GM18867 (cell line): ENCODE data around the gene NXN.
"Not testable (repeated sequence)": the region's sequence is repeated elsewhere in the genome, so short reads cannot be mapped to it uniquely, and the experiment has no call there.

Source experiments
- ATAC-seq: cut with Tn5 transposase; IDR thresholded peaks from one replicate; pipeline ENCODE4 v1.9.1; 2021; ENCODE audit warnings: mild to moderate bottlenecking, moderate library complexity; ENCODE audit not compliant: unreplicated experiment

Gene NXN

GRCh38 chr17:804541-805435, 174.8 kb downstream of the NXN start:
- ATAC-seq, result no peak

DNA sequence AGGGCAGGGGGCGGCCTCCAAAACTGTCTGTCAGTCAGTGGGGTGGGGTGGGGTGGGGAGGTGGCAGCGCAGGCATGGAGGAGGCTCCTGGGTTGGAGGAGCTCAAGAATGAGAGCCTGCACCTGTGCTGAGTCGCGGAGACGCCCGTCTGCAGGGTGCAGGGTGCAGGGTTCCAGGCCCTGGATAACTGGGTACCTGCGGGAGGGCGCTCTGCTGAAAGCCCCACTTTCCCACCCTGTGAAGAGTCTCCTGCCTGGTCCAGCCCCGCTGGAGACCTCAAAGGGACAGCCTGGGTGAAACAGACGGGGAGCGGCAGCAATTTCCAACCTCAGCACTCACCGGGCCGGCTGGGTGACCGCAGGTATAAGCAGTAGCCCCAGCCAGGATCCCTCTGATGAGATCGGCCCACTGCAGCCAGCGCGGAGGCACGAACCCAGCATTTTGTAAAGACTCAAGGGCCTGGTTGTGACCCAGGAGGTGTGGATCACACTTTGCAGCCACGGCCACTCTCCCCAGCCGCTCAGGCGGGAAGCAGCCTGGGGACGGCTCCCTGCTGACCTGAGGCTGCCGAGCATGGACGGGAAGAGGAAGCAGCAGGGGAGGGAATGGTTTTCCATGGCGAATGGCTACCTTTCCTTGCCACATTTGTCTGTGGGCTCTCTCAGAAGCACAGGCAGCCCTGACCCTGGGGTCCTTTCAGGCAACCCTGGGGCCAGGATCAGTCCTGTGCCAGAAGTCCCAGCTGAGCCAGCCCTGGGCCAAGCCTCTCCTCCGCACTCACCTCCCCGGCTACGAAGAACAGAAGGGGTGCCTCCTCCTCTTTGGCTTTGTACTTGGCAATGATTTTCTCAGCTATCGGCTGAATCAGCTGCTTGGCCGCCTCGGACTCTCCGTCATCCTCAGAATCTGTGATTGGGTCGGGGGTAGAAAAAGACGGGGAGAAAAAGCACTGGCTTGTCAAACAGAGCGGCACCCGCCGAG, 176.4 kb downstream of the NXN start:
- no peak for ATAC-seq

DNA sequence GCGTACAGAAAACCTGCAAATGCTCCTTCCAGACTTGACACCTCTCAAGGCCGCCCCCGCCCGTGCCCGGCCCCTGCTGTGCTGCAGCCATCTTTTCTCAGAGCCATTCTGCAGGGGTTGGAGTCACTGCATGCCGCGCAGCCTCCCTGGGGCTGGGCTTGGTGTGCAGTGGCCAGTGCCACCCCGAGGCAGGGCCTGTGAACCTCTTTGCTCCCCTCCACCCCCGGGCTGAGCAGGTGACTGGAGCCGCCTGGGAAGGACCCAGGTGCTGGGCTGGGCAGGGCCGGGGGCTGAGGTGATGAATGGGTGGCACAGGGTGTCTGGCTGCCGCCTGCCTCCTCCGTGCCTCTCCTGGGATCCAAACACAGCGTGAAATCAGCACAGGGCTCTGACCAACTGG, 177.1 kb downstream of the NXN start:
- ATAC-seq, result no peak

GRCh38 chr17:801660-802059, 177.9 kb downstream of the NXN start:
- ATAC-seq, result no peak

- no peak for ATAC-seq
Measured at GRCh38 chr17:800446-801242, 178.9 kb downstream of the NXN start.

DNA sequence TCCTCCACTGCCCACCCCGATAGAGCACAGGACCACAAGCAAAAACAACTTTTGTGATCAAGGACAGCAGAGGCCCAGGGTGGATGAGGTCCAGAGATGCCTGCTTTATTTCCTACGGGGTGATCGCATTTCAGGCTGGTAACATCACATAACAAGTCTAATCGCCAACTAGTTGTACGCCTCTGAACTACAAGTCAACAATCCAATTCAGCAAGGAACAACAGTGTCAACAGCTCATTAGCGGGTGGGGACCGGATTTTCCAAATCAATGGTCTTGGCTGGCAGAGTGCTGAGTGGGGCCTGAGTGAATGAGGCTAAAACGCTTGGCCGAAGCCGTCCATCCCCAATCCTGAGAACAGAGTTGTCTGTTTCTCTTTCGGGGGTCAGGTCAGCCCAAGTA, 180.3 kb downstream of the NXN start:
- ATAC-seq, result no peak

DNA sequence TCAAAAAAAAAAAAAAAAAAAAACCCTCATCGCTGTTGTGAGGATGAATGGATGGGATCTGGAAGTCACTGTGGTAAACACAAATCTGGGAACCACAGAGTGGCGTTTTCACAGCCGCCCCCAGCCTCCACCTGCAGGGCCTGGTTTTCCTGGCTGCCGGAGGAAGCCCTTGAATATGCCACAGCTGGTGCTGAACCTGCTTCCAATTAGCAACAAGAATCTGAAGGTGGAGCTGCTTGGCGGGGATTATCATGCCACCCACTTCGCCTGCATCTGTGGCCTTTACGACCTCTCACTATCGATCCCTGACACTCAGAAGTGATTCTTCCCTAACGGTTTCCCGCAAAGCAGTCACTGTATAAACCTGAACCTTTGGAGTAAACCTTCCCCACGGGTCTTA, 181.3 kb downstream of the NXN start:
- no peak for ATAC-seq

- no peak for ATAC-seq
Measured at GRCh38 chr17:797236-797840, 182.2 kb downstream of the NXN start.

DNA sequence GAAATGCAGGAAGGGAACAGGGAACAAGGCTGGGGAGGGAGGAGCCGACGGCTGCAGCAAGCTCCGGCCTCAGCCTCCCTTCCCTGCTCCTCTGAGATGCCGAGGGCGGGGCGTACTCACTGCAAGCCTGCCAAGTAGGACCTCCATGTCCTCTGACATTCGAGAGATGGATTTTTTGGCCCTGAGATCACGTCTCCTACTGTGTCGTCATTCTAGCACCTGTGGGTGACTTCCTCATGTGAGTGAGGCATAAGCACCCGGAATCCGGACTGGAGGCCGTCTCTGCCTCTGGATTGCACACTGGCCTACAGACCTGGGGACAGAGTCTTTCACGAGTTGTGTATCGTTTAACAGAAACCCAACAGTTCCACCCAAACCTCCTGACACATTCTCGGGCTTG, 183.0 kb downstream of the NXN start:
- ATAC-seq, result no peak

DNA sequence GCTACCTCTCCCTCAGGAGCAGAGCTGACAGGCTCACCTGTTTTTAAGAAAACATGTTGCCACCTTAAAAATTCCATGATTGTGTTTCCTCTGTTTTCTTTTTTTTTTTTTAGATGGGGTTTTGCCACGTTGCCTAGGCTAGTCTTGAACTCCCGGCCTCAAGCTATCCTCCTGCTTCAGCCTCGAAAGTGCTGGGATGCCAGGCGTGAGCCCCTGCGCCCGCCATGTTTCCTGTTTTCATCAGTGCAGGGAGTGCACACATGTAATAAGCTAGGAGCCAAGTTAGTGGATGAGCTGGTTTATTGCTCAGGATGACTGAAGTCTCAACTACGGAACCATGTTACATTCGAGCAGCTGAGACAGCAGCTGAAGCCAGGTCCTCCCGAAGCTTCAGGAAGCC, 183.9 kb downstream of the NXN start:
- no peak for ATAC-seq

DNA sequence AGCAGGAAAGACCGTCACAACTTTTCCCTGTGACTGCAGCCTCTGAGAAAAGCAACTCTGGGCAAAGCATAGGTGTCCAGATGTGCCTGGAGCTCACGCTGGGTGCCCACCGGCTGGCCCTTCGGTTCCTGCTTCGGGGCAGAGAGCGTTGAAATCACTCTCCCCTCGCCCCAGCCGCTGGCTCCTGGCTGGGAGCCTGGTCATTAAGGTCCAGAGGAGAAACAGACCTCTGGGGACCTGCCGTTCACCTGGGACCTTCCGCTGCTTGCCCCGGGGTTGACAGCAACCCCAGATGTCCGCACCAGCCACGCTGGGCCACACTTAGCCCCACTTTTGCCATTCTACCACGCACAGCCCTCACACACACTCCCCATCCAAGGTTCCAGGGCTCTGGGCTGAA, 184.3 kb downstream of the NXN start:
- ATAC-seq, result no peak

- no peak for ATAC-seq
Measured at GRCh38 chr17:794876-795275, 184.7 kb downstream of the NXN start.

DNA sequence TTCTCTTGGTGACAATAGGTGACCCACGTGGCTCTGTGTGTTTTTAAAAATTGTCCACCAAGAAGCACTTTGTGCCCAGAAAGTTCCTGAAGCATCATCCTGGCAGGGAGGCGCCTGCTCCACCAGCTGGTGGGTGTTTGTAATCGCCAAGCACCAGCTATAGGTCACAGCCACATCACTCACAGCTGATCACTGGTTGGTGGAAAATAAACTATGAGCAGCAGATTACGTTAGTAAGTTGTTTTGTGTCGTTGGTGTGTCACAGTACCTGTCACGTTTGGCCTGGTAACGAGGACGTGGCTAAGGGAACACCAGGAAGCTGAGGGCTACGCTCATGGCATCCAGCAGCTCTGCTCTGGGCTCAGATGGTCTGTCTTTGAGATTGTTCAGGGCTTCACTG, 187.3 kb downstream of the NXN start:
- no peak for ATAC-seq

DNA sequence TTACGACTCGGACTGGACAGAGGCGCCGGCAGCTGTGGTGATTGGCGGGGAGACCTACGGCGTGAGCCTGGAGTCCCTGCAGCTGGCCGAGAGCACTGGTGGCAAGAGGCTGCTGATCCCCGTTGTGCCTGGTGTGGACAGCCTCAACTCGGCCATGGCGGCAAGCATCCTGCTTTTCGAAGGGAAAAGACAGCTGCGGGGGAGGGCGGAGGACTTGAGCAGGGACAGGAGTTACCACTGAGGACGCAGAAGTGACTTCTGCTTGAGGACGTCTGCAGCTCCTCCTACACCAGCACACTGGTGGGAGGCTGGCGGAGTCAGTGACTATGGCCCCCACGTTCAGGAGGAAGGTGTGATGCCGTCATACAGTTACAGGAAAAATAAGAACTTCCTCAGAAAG, 187.7 kb downstream of the NXN start:
- no peak for ATAC-seq

- ATAC-seq, result not testable (repeated sequence)
Measured at GRCh38 chr17:790874-791247, 188.7 kb downstream of the NXN start.

GRCh38 chr17:789931-790873, 189.4 kb downstream of the NXN start:
- ATAC-seq, result not testable (repeated sequence)

- ATAC-seq, result no peak
Measured at GRCh38 chr17:789160-789840, 190.3 kb downstream of the NXN start.

DNA sequence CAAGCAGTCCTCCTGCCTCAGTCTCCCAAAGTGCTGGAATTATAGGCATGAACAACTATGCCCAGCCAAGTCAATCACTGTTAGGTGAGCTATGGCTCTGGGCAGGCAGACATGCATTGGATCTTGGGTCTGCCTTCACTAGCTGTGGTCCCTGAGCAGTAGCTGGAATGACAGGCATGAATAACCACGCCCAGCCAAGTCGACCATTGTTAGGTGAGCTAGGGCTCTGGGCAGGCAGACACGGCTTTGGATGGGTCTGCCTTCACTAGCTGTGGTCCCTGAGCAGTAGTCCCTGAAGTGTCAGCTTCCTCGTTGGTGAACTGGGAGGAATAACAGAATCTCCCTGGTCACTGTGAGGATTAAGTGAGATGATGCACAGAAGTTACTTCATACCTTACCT, 191.0 kb downstream of the NXN start:
- no peak for ATAC-seq

DNA sequence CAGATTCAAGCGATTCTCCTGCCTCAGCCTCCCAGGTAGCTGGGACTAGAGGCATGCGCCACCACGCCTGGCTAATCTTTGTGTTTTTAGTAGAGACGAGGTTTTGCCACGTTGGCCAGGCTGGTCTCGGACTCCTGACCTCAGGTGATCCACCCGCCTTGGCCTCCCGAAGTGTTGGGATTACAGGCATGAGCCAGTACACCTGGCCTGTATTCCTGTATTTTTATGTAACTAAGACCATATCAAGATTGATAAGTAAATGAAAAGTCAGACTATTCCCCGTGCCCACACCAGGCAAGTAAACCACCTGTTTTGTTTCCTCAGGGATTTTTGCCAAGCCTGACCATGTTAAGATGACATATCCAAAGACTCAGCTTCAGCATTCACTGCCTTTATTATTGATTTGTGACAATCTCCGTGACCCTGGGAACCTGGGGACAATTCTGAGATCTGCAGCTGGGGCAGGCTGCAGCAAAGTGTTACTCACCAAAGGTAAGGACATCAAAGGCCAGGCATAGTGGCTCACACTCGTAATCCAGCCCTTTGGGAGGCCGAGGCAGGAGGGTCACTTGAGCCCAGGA, 191.8 kb downstream of the NXN start:
- no peak for ATAC-seq
